ENCODE results near the gene FRMD5.

The FRMD5 gene

DNA sequence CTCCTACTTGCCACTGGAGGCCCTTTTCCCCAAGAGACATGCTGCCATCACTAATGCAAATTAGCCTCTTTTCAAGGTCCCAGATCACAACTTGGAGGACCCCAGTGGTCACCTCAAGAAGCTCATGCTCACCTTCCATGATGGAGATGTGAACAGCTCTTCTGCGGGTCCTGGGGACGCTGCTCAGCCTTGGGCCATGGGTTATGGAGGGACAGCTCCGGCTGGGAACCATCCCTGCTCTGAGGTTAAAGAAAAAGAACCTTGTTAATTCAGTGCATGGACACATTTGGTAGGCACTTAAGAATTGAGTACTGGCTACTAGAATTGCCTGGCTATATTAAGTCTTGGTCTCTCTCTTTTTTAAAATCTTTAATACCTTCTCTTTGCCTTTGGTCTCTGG lies 311.5 kb downstream of the FRMD5 start:
- TF ChIP-seq, protein P1, sequence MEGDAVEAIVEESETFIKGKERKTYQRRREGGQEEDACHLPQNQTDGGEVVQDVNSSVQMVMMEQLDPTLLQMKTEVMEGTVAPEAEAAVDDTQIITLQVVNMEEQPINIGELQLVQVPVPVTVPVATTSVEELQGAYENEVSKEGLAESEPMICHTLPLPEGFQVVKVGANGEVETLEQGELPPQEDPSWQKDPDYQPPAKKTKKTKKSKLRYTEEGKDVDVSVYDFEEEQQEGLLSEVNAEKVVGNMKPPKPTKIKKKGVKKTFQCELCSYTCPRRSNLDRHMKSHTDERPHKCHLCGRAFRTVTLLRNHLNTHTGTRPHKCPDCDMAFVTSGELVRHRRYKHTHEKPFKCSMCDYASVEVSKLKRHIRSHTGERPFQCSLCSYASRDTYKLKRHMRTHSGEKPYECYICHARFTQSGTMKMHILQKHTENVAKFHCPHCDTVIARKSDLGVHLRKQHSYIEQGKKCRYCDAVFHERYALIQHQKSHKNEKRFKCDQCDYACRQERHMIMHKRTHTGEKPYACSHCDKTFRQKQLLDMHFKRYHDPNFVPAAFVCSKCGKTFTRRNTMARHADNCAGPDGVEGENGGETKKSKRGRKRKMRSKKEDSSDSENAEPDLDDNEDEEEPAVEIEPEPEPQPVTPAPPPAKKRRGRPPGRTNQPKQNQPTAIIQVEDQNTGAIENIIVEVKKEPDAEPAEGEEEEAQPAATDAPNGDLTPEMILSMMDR (conservative IDR thresholded peaks at IDR 0.05; ENCODE audit: low read depth, low read length), result no peak
- no peak overlapping the region for H3K27ac ChIP-seq
- no peaks in the 10 kb centered on the region for H4K20me1 ChIP-seq (ENCODE audit: insufficient read depth)
- no peaks in the 10 kb centered on the region for H3K36me3 ChIP-seq (ENCODE audit: insufficient read depth)
- H3K4me3 ChIP-seq (IDR thresholded peaks at IDR 0.05; ENCODE audit: insufficient read depth, low read depth, low read length), result no peak overlapping the region
- H3K9ac ChIP-seq, result no peak overlapping the region
- no peaks in the 10 kb centered on the region for H3K4me1 ChIP-seq (ENCODE audit: low read depth, poor library complexity, severe bottlenecking)
- no peak overlapping the region for H3K4me2 ChIP-seq
- no peak overlapping the region for H2AFZ ChIP-seq (ENCODE audit: low read depth)
- no peaks in the 10 kb centered on the region for H3K79me2 ChIP-seq (ENCODE audit: insufficient read depth, low read depth)
- no peaks in the 10 kb centered on the region for H3K27me3 ChIP-seq (ENCODE audit: insufficient read depth, low read depth)

DNA sequence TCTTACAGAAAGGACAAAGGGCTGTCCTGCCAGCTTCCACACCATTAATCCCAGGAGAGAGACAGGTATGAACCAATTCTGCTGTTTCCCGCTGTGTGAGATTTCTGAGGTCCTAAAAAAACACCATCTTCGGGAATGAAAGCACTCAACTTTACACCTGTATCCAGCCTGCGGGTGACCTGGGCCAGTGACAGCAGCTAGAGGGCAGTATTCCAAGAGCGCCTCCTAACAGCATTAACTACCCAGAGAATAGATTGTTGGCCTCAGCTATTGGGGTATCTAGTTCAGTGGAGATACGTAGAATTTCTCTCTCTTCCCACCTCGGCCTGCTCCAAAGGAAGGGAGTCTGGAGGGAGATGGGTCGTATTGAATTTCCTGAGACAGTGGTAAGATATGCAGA lies 313.1 kb downstream of the FRMD5 start:
- Histone ChIP-seq H3K4me2 (no peak overlapping the region), H3K27me3 (ENCODE audit: insufficient read depth, low read depth) (no peaks in the 10 kb centered on the region), H3K79me2 (ENCODE audit: insufficient read depth, low read depth) (no peaks in the 10 kb centered on the region), H4K20me1 (ENCODE audit: insufficient read depth) (no peaks in the 10 kb centered on the region), H3K36me3 (ENCODE audit: insufficient read depth) (no peaks in the 10 kb centered on the region), H2AFZ (ENCODE audit: low read depth) (no peak overlapping the region), H3K4me1 (ENCODE audit: low read depth, poor library complexity, severe bottlenecking) (no peaks in the 10 kb centered on the region), H3K27ac (no peak overlapping the region), H3K9ac (no peak overlapping the region), H3K4me3 (IDR thresholded peaks at IDR 0.05; ENCODE audit: insufficient read depth, low read depth, low read length) (no peak overlapping the region)
- TF ChIP-seq, protein P1 (conservative IDR thresholded peaks at IDR 0.05; ENCODE audit: low read depth, low read length), result peak; percentile 56

DNA sequence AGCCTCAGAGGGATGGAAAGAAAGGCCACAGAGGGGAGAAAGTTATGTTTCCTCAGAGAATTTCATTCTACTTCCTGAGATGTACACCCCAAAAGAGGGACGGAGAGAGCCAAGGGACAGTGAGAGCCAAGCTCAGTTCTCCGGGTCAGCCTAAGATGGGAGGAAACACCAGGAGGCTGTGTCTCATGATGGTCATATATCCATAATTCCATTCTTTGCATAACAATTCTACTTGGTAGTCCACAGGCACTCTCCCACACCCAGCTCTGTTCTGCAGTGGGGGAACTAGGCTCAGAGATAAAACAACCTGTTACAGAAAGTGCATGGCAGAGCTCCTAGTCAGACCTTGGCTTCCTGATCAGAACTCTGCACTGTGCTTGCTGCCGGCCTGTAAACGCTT lies 313.8 kb downstream of the FRMD5 start:
- Histone ChIP-seq H2AFZ (ENCODE audit: low read depth) (no peak overlapping the region), H3K4me1 (ENCODE audit: low read depth, poor library complexity, severe bottlenecking) (no peaks in the 10 kb centered on the region), H3K27ac (no peak overlapping the region), H4K20me1 (ENCODE audit: insufficient read depth) (no peaks in the 10 kb centered on the region), H3K36me3 (ENCODE audit: insufficient read depth) (no peaks in the 10 kb centered on the region), H3K4me3 (IDR thresholded peaks at IDR 0.05; ENCODE audit: insufficient read depth, low read depth, low read length) (no peak overlapping the region), H3K4me2 (no peak overlapping the region), H3K79me2 (ENCODE audit: insufficient read depth, low read depth) (no peaks in the 10 kb centered on the region), H3K9ac (no peak overlapping the region), H3K27me3 (ENCODE audit: insufficient read depth, low read depth) (no peaks in the 10 kb centered on the region)
- TF ChIP-seq, protein P1 (conservative IDR thresholded peaks at IDR 0.05; ENCODE audit: low read depth, low read length), result no peak

DNA sequence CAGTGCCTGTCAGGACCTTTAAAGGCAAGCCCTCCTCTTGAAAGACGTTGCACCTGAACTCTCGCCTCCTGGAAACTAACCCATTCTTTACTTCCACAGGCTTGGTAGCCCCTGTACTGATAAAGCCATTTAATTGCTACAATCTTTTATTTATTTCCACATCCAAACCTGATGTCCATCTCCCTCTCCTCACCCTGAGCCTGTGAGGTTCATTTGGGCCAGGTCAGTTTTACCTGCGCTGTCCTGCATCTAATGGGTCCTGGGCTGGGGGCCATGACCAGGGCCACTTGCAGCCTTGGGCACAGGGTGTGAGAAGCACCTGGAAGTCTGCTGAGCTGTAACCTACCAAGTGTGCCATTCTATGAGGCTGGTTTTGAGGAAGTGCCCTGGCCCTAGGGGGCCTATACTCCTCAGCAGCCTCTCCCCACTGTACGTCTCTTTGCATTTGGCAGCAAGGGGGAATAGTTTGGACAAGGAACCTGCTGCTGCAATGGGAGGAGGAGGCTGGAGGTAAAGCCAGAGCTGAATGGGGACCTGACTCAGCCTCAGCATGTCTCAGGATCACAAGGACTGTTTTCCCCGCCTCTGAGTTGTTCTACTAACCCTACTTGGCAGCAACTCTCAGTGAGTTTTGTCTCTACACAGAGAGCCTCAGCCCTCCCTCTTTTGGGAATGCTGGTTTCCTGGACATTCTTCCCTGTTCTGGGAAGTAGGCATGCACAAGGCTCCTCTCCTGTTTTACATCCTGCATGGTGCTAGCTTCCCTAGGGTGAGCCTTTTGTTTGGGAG lies 314.5 kb downstream of the FRMD5 start:
- H3K27me3 ChIP-seq (ENCODE audit: insufficient read depth, low read depth), result no peaks in the 10 kb centered on the region
- H2AFZ ChIP-seq (ENCODE audit: low read depth), result no peak overlapping the region
- TF ChIP-seq, protein P1 (conservative IDR thresholded peaks at IDR 0.05; ENCODE audit: low read depth, low read length), result no peak
- no peaks in the 10 kb centered on the region for H4K20me1 ChIP-seq (ENCODE audit: insufficient read depth)
- H3K9ac ChIP-seq, result no peak overlapping the region
- no peaks in the 10 kb centered on the region for H3K36me3 ChIP-seq (ENCODE audit: insufficient read depth)
- no peaks in the 10 kb centered on the region for H3K4me1 ChIP-seq (ENCODE audit: low read depth, poor library complexity, severe bottlenecking)
- no peak overlapping the region for H3K4me2 ChIP-seq
- H3K79me2 ChIP-seq (ENCODE audit: insufficient read depth, low read depth), result no peaks in the 10 kb centered on the region
- no peak overlapping the region for H3K4me3 ChIP-seq (IDR thresholded peaks at IDR 0.05; ENCODE audit: insufficient read depth, low read depth, low read length)
- H3K27ac ChIP-seq, result no peak overlapping the region
